GM12878 (cell line): ENCODE results near the gene IL31. TPM values are rescaled to one million over a fixed set of nuclear protein-coding genes. Genes with fewer than 3 reads are reported as not detected.

ENCODE experiments used
- ATAC-seq: fragments of 200-7000 bp; cut with Tn5 transposase; 3 replicates; pipeline ENCODE4 v1.9.1; 2020; ENCODE audit warnings: mild to moderate bottlenecking, moderate library complexity
- BruUV-seq: library from RNA; stranded (reverse); fragments of 400-500 nt; replicated peaks from 2 replicates; lab custom pipeline; 2021; lab: Mats Ljungman, UMichigan
- CTCF ChIA-PET: fragments of 300-600 bp; sonication (Branson Sonifier 250); formaldehyde crosslinking; extraction: SDS; loops from one replicate; lab custom pipeline; 2021; ENCODE audit warnings: inconsistent platforms; lab: Yijun Ruan, JAX
- POLR2A ChIA-PET: fragments of 350-600 bp; formaldehyde crosslinking; extraction: SDS; loops from one replicate; lab custom pipeline; 2021; ENCODE audit warnings: inconsistent platforms; lab: Charles Lee
- RAD21 ChIA-PET: fragments of 300-600 bp; sonication (Branson Sonifier 250); formaldehyde crosslinking; loops from one replicate; lab custom pipeline; 2023; ENCODE audit warnings: antibody characterized with exemption; ENCODE audit not compliant: unreplicated experiment; lab: Charles Lee
- SMC1A ChIA-PET: fragments of 300-600 bp; sonication (Branson Sonifier 250); formaldehyde crosslinking; loops from one replicate; lab custom pipeline; 2023; ENCODE audit not compliant: unreplicated experiment, uncharacterized antibody; lab: Charles Lee
- DNase-seq: peaks from one replicate; pipeline ENCODE4 v3.0.0-alpha.2; 2011; ENCODE audit warnings: low read depth, low spot score
- FAIRE-seq: peaks from 3 replicates; lab custom pipeline; 2011; peaks lifted over from hg19 to GRCh38; lab: Jason Lieb, UNC
- H2AFZ ChIP-seq: 2 replicates; pipeline ENCODE4 v1.6.0; 2011; ENCODE audit warnings: low read depth, low read length, control low read depth; ENCODE audit not compliant: control insufficient read depth
- H3K27ac ChIP-seq: 2 replicates; pipeline ENCODE4 v1.5.1; 2011; ENCODE audit warnings: control low read depth; ENCODE audit not compliant: control insufficient read depth, insufficient read depth
- H3K27me3 ChIP-seq, 2 experiments: replicated peaks in 1 of 2; 2 replicates each; pipeline versions ENCODE4 v1.6.0 to v1.6.1; 2011; ENCODE audit warnings: low read length in 1 of 2; ENCODE audit not compliant: control insufficient read depth in 2 of 2, insufficient read depth in 2 of 2
- H3K36me3 ChIP-seq, 2 experiments: 2 replicates each; pipeline ENCODE4 v1.5.1; 2011; ENCODE audit warnings: low read length in 1 of 2; ENCODE audit not compliant: control insufficient read depth in 2 of 2, insufficient read depth in 2 of 2
- H3K4me1 ChIP-seq: 2 replicates; pipeline ENCODE4 v1.6.1; 2011; ENCODE audit warnings: mild to moderate bottlenecking, low read length, moderate library complexity, mixed read lengths; ENCODE audit not compliant: control insufficient read depth, insufficient read depth
- H3K4me2 ChIP-seq: 2 replicates; pipeline ENCODE4 v1.6.0; 2011; ENCODE audit warnings: control low read depth; ENCODE audit not compliant: control insufficient read depth, insufficient read depth
- H3K4me3 ChIP-seq: fragments of 200-600 bp; sonication (generic); 2 replicates; pipeline ENCODE4 v1.5.1; 2016
- H3K79me2 ChIP-seq: 2 replicates; pipeline ENCODE4 v1.6.0; 2011; ENCODE audit warnings: low read length; ENCODE audit not compliant: control insufficient read depth, insufficient read depth
- H3K9ac ChIP-seq: 2 replicates; pipeline ENCODE4 v1.8.0; 2011; ENCODE audit warnings: low read length, control low read depth, mixed read lengths; ENCODE audit not compliant: control insufficient read depth, insufficient read depth
- H3K9me3 ChIP-seq: replicated peaks from 3 replicates; pipeline ENCODE4 v1.5.1; 2011; ENCODE audit warnings: mild to moderate bottlenecking, low read length; ENCODE audit not compliant: control insufficient read depth, insufficient read depth
- H4K20me1 ChIP-seq: 2 replicates; pipeline ENCODE4 v1.6.0; 2011; ENCODE audit not compliant: control insufficient read depth, insufficient read depth
- CHD4 ChIP-seq: fragments of 200-600 bp; sonication (generic); IDR thresholded peaks from 2 replicates; pipeline ENCODE4 v1.6.1; 2016; ENCODE audit warnings: mild to moderate bottlenecking
- KDM1A ChIP-seq: fragments of 200-600 bp; sonication (generic); IDR thresholded peaks from 2 replicates; pipeline ENCODE4 v1.6.1; 2016; ENCODE audit warnings: borderline replicate concordance
- MTA2 ChIP-seq: fragments of 450-650 bp; IDR thresholded peaks from 2 replicates; pipeline ENCODE4 v1.6.1; 2016; ENCODE audit warnings: low read depth, mild to moderate bottlenecking, moderate library complexity
- NRF1 ChIP-seq: conservative IDR thresholded peaks from 2 replicates; pipeline ENCODE4 v1.6.1; 2011; ENCODE audit warnings: mild to moderate bottlenecking, low read depth, low read length, improper control_type of control experiment
- POLR2AphosphoS5 ChIP-seq: IDR thresholded peaks from 2 replicates; pipeline ENCODE4 v1.6.1; 2011; ENCODE audit warnings: mild to moderate bottlenecking, low read length, inconsistent platforms
- SPI1 ChIP-seq: IDR thresholded peaks from 2 replicates; pipeline ENCODE4 v1.6.1; 2011; ENCODE audit warnings: low read depth, mild to moderate bottlenecking, low read length, moderate library complexity, borderline replicate concordance; ENCODE audit not compliant: insufficient read depth
- SREBF1 ChIP-seq: IDR thresholded peaks from 2 replicates; pipeline ENCODE4 v1.6.1; 2012; ENCODE audit warnings: mild to moderate bottlenecking, low read length
- TAF1 ChIP-seq: IDR thresholded peaks from 2 replicates; pipeline ENCODE4 v1.6.1; 2011; ENCODE audit warnings: mild to moderate bottlenecking, low read depth, low read length, borderline replicate concordance
- WRNIP1 ChIP-seq: IDR thresholded peaks from 2 replicates; pipeline ENCODE4 v1.6.1; 2011; ENCODE audit warnings: low read depth, low read length, improper control_type of control experiment, borderline replicate concordance
- ZNF207 ChIP-seq: fragments of 450-650 bp; IDR thresholded peaks from 2 replicates; pipeline ENCODE4 v1.6.1; 2014; ENCODE audit warnings: antibody characterized with exemption, mild to moderate bottlenecking, borderline replicate concordance
- ZNF217 ChIP-seq: fragments of 450-650 bp; IDR thresholded peaks from 2 replicates; pipeline ENCODE4 v1.6.1; 2017; ENCODE audit warnings: antibody characterized with exemption, mild to moderate bottlenecking
- WGBS: methylation state at CpG from one replicate; pipeline ENCODE4 v1.1.6; 2016; ENCODE audit warnings: low lambda C conversion rate; ENCODE audit not compliant: insufficient replicate concordance, insufficient coverage; ENCODE audit errors: missing lambda C conversion rate; 5-methylcytosine and 5-hydroxymethylcytosine counted together
- in situ Hi-C: fragments of 300-500 bp; cut with MboI; formaldehyde crosslinking; loops from 9 replicates; pipeline ENCODE4 v1.14.3; 2018; ENCODE audit warnings: mixed read lengths
- intact Hi-C: fragments of 100-400 bp; cut with micrococcal nuclease; formaldehyde crosslinking; loops from one replicate; pipeline ENCODE4 v1.14.2; 2022; ENCODE audit not compliant: unreplicated experiment
- polyA plus RNA-seq, 11 experiments: library from polyadenylated mRNA; depleted of rRNA in 4 of 11; unstranded in 6 of 11; stranded (reverse) in 5 of 11; fragments of >200 nt; fragmentation: Nextera tagmentation in 4 of 11; fragmentation: Illumina TruSeq in 1 of 11; extraction: Ambion mirVana in 4 of 11; extraction: Trizol in 1 of 11; gene quantifications; 1 replicate in 1 of 11; 2 replicates in 10 of 11; pipeline versions ENCODE4 v1.2.1 to v1.2.3, GENCODE V29; 2011 to 2016; ENCODE audit warnings: inconsistent platforms in 2 of 11, missing spikeins in 2 of 11, low read depth in 1 of 11
- total RNA-seq, 4 experiments: library from RNA; depleted of rRNA in 3 of 4; stranded (reverse); fragments of >200 nt in 3 of 4; fragmentation: Illumina TruSeq in 1 of 4; extraction: Trizol in 1 of 4; gene quantifications; 2 replicates each; pipeline versions ENCODE4 v1.2.1 to v1.2.3, GENCODE V29; 2013 to 2021

IL31 gene
- total and polyA plus RNA-seq, 10 of the 15 experiments (the other 5 are each of a cell fraction or from before 2014, with no cell fraction given) = not detected

- no peak for FAIRE-seq
- 88% methylated on average over 8 of the region's 8 CpGs for WGBS
- SMC1A ChIA-PET = no interaction called here
Measured at GRCh38 chr12:122206976-122207375, 33.0 kb upstream of the IL31 start.

GRCh38 chr12:122206111-122206881, 32.3 kb upstream of the IL31 start:
- ATAC-seq = no peak

More at GRCh38 chr12:122206976-122207375, 33.0 kb upstream of the IL31 start:
- intact Hi-C loops = no loop called here
- no peaks in the 10 kb centered on the region; the same call in 1 of the 2 replicates for H4K20me1 ChIP-seq
- in situ Hi-C loops = no loop called here
- ChIA-PET CTCF (no interaction called here), RAD21 (no interaction called here), POLR2A (no interaction called here)
- BruUV-seq = no TSS peak
- DNase-seq (no peak), ATAC-seq (no peak)
- TF ChIP-seq SPI1 (no peak), SREBF1 (no peak), ZNF207 (no peak), KDM1A (no peak), TAF1 (no peak), NRF1 (no peak), ZNF217 (no peak), WRNIP1 (no peak), MTA2 (no peak)
- H2AFZ ChIP-seq = no peak overlapping the region
- no peaks in the 10 kb centered on the region for H3K4me1 ChIP-seq
- no peak overlapping the region for H3K27ac ChIP-seq
- no peaks in the 10 kb centered on the region for H3K79me2 ChIP-seq
- no peak overlapping the region for H3K9ac ChIP-seq
- peaks cover 0 to 5% of the 10 kb centered on the region in 2 experiments; a peak in 3 of 4 replicates for H3K27me3 ChIP-seq
- H3K9me3 ChIP-seq = no peaks in the 10 kb centered on the region; the same call in 2 of the 3 replicates
- H3K4me3 ChIP-seq = no peak overlapping the region
- peaks cover 10 to 11% of the 10 kb centered on the region in 2 experiments; a peak in 3 of 4 replicates for H3K36me3 ChIP-seq
- no peak overlapping the region for H3K4me2 ChIP-seq

More at GRCh38 chr12:122206111-122206881, 32.3 kb upstream of the IL31 start:
- no peaks in the 10 kb centered on the region; the same call in 1 of the 2 replicates for H4K20me1 ChIP-seq
- intact Hi-C loops (no loop called here), in situ Hi-C loops (no loop called here)
- no peak overlapping the region for H3K4me2 ChIP-seq
- 83% methylated on average over 26 of the region's 27 CpGs for WGBS
- H3K9me3 ChIP-seq = no peaks in the 10 kb centered on the region; the same call in 2 of the 3 replicates
- DNase-seq (no peak), FAIRE-seq (no peak)
- H2AFZ ChIP-seq = no peak overlapping the region
- ChIA-PET CTCF (interaction anchor here (0.6 to 2.3 kb wide), 4 partner anchors 16 to 512 kb away, joined by 3 to 5 read pairs (median 3); no protein-coding TSS in a partner anchor), SMC1A (no interaction called here), RAD21 (no interaction called here), POLR2A (no interaction called here)
- no TSS peak for BruUV-seq
- peaks cover 0 to 5% of the 10 kb centered on the region in 2 experiments; a peak in 3 of 4 replicates for H3K27me3 ChIP-seq
- H3K4me3 ChIP-seq = no peak overlapping the region
- no peak overlapping the region for H3K9ac ChIP-seq
- no peaks in the 10 kb centered on the region for H3K4me1 ChIP-seq
- peaks cover 6 to 11% of the 10 kb centered on the region in 2 experiments; a peak in 3 of 4 replicates for H3K36me3 ChIP-seq
- TF ChIP-seq POLR2AphosphoS5 (peak; percentile 31; the same call in 1 of the 2 replicates), CHD4 (no peak)
- no peak overlapping the region for H3K27ac ChIP-seq
- no peaks in the 10 kb centered on the region for H3K79me2 ChIP-seq
